ENCODE results near the gene SGK2. TPM values are rescaled to one million over a fixed set of nuclear protein-coding genes. Genes with fewer than 3 reads are reported as not detected.

SGK2 gene
- total and polyA plus RNA-seq, 2 of the 13 experiments (the other 11 are each of a cell fraction or from before 2014, with no cell fraction given) = 6.2 to 29.4 TPM

DNA sequence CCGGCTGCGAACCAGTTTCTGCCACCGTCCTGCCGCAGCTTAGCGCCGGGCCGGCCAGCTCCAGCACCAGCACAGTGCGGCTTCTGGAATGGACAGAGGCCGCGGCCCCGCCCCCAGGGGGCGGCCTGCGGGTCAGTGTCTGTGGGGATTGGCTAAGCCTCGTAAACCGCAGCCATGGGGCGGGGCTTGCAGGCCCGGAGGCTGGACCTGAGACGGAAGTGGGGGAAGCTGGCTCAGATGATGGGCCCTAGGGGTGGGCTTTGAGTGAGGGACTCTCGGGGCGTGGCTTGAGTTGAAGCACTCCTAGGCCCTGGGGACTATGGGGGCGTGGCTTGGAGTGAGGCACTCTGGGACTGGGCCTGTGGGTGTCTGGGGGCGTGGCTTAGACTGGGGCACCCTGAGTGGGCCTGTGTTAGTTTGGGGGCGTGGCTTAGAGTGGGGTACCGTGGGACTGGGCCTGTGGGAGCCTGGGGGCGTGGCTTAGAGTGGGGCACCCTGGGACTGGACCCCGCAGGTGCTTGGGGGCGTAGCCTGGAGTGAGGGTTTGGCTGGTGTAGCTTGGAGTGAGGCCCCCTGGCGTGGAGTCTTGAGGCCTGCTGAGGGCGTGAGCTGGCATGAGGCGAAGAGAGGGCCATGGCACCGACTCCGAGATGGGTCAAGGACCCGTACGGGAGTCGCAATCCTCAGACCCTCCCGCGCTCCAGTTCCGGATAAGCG lies 44.7 kb upstream of the SGK2 start (continued):
- TF ChIP-seq, protein P1, sequence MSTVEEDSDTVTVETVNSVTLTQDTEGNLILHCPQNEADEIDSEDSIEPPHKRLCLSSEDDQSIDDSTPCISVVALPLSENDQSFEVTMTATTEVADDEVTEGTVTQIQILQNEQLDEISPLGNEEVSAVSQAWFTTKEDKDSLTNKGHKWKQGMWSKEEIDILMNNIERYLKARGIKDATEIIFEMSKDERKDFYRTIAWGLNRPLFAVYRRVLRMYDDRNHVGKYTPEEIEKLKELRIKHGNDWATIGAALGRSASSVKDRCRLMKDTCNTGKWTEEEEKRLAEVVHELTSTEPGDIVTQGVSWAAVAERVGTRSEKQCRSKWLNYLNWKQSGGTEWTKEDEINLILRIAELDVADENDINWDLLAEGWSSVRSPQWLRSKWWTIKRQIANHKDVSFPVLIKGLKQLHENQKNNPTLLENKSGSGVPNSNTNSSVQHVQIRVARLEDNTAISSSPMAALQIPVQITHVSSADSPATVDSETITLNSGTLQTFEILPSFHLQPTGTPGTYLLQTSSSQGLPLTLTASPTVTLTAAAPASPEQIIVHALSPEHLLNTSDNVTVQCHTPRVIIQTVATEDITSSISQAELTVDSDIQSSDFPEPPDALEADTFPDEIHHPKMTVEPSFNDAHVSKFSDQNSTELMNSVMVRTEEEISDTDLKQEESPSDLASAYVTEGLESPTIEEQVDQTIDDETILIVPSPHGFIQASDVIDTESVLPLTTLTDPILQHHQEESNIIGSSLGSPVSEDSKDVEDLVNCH (CRISPR knock-in tag; IDR thresholded peaks at IDR 0.05) = no peak
- no peak for TF ChIP-seq HMGA1 (CRISPR knock-in tag; conservative IDR thresholded peaks at IDR 0.05)
- no peak for TF ChIP-seq HOXA7 (CRISPR knock-in tag; IDR thresholded peaks at IDR 0.05)
- TF ChIP-seq SNRNP70 (IDR thresholded peaks at IDR 0.05; ENCODE audit: low read depth, low read length) = no peak
- TF ChIP-seq RFX1 (IDR thresholded peaks at IDR 0.05) = no peak
- 0 out of 2 replicates have a peak, but pooled peaks have one; percentile 19 for TF ChIP-seq ZBTB42 (CRISPR knock-in tag; IDR thresholded peaks at IDR 0.05)
- no peak for TF ChIP-seq ELF4 (CRISPR knock-in tag; IDR thresholded peaks at IDR 0.05; ENCODE audit: borderline replicate concordance)
- TF ChIP-seq ZNF33A (CRISPR knock-in tag; IDR thresholded peaks at IDR 0.05; ENCODE audit: borderline replicate concordance) = no peak
- TF ChIP-seq, protein P2, sequence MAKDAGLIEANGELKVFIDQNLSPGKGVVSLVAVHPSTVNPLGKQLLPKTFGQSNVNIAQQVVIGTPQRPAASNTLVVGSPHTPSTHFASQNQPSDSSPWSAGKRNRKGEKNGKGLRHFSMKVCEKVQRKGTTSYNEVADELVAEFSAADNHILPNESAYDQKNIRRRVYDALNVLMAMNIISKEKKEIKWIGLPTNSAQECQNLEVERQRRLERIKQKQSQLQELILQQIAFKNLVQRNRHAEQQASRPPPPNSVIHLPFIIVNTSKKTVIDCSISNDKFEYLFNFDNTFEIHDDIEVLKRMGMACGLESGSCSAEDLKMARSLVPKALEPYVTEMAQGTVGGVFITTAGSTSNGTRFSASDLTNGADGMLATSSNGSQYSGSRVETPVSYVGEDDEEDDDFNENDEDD (CRISPR knock-in tag; IDR thresholded peaks at IDR 0.05; ENCODE audit: borderline replicate concordance) = peak; percentile 30; the same call in 1 of the 2 replicates
- TF ChIP-seq, protein P3, sequence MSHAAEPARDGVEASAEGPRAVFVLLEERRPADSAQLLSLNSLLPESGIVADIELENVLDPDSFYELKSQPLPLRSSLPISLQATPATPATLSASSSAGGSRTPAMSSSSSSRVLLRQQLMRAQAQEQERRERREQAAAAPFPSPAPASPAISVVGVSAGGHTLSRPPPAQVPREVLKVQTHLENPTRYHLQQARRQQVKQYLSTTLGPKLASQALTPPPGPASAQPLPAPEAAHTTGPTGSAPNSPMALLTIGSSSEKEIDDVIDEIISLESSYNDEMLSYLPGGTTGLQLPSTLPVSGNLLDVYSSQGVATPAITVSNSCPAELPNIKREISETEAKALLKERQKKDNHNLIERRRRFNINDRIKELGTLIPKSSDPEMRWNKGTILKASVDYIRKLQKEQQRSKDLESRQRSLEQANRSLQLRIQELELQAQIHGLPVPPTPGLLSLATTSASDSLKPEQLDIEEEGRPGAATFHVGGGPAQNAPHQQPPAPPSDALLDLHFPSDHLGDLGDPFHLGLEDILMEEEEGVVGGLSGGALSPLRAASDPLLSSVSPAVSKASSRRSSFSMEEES (CRISPR knock-in tag; IDR thresholded peaks at IDR 0.05) = no peak
- peak; percentile 47; the same call in 1 of the 2 replicates for TF ChIP-seq ZMYM3 (CRISPR knock-in tag; IDR thresholded peaks at IDR 0.05)
- no peak for TF ChIP-seq JARID2 (CRISPR knock-in tag; IDR thresholded peaks at IDR 0.05; ENCODE audit: insufficient replicate concordance)
- no peak for TF ChIP-seq FLYWCH1 (CRISPR knock-in tag; IDR thresholded peaks at IDR 0.05)
- TF ChIP-seq, protein P4, sequence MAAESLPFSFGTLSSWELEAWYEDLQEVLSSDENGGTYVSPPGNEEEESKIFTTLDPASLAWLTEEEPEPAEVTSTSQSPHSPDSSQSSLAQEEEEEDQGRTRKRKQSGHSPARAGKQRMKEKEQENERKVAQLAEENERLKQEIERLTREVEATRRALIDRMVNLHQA (CRISPR knock-in tag; IDR thresholded peaks at IDR 0.05) = no peak
- TF ChIP-seq TP53 (CRISPR knock-in tag; conservative IDR thresholded peaks at IDR 0.05) = no peak
- 0 out of 2 replicates have a peak, but pooled peaks have one; percentile 46 for TF ChIP-seq ZNF263 (CRISPR knock-in tag; IDR thresholded peaks at IDR 0.05)
- TF ChIP-seq ZNF644 (CRISPR knock-in tag; IDR thresholded peaks at IDR 0.05; ENCODE audit: low read depth) = no peak
- TF ChIP-seq ZNF75D (CRISPR knock-in tag; IDR thresholded peaks at IDR 0.05; ENCODE audit: borderline replicate concordance) = no peak
- TF ChIP-seq POLR2G (IDR thresholded peaks at IDR 0.05; ENCODE audit: low read depth, low read length) = peak; percentile 71
- TF ChIP-seq, protein P5, sequence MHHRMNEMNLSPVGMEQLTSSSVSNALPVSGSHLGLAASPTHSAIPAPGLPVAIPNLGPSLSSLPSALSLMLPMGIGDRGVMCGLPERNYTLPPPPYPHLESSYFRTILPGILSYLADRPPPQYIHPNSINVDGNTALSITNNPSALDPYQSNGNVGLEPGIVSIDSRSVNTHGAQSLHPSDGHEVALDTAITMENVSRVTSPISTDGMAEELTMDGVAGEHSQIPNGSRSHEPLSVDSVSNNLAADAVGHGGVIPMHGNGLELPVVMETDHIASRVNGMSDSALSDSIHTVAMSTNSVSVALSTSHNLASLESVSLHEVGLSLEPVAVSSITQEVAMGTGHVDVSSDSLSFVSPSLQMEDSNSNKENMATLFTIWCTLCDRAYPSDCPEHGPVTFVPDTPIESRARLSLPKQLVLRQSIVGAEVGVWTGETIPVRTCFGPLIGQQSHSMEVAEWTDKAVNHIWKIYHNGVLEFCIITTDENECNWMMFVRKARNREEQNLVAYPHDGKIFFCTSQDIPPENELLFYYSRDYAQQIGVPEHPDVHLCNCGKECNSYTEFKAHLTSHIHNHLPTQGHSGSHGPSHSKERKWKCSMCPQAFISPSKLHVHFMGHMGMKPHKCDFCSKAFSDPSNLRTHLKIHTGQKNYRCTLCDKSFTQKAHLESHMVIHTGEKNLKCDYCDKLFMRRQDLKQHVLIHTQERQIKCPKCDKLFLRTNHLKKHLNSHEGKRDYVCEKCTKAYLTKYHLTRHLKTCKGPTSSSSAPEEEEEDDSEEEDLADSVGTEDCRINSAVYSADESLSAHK (CRISPR knock-in tag; IDR thresholded peaks at IDR 0.05; ENCODE audit: borderline replicate concordance) = no peak
- TF ChIP-seq TCF7L2 (IDR thresholded peaks at IDR 0.05; ENCODE audit: low read depth, low read length) = no peak
- no peak for TF ChIP-seq MED8 (CRISPR knock-in tag; IDR thresholded peaks at IDR 0.05; ENCODE audit: insufficient replicate concordance)
- TF ChIP-seq YY1 (IDR thresholded peaks at IDR 0.05; ENCODE audit: insufficient read depth, insufficient replicate concordance, low read depth, low read length) = no peak

Data from HepG2 (cell line).